Activated T-cell treated with anti-CD3 and anti-CD28 coated beads, Interleukin-2, amount 50 U/mL, for 48 hours (primary cell): ENCODE data around the gene LOXL4.

Experiments used
- DNase-seq, 2 experiments: peaks; one replicate each; pipeline ENCODE4 v3.0.0-alpha.2; 2020

LOXL4 gene

GRCh38 chr10:98294270-98294627 lies 26.3 kb upstream of the LOXL4 start:
- DNase-seq: no peak

- DNase-seq: no peak
Measured at GRCh38 chr10:98293550-98294269, 25.7 kb upstream of the LOXL4 start.

GRCh38 chr10:98292971-98293370 lies 25.0 kb upstream of the LOXL4 start:
- DNase-seq: no peak

- DNase-seq: no peak
Measured at GRCh38 chr10:98289802-98290209, 21.8 kb upstream of the LOXL4 start.

GRCh38 chr10:98287321-98287720 lies 19.3 kb upstream of the LOXL4 start:
- no peak for DNase-seq

- no peak for DNase-seq
Measured at GRCh38 chr10:98286419-98286818, 18.4 kb upstream of the LOXL4 start.

GRCh38 chr10:98285416-98285815 lies 17.4 kb upstream of the LOXL4 start:
- no peak for DNase-seq

GRCh38 chr10:98276311-98276710 lies 8.3 kb upstream of the LOXL4 start:
- DNase-seq: no peak

- no peak for DNase-seq
Measured at GRCh38 chr10:98274562-98274961, 6.6 kb upstream of the LOXL4 start.

- no peak for DNase-seq
Measured at GRCh38 chr10:98273057-98273850, 5.3 kb upstream of the LOXL4 start.

GRCh38 chr10:98272656-98273055 lies 4.7 kb upstream of the LOXL4 start:
- no peak for DNase-seq

GRCh38 chr10:98272245-98272644 lies 4.3 kb upstream of the LOXL4 start:
- DNase-seq: no peak

GRCh38 chr10:98270786-98271185 lies 2.8 kb upstream of the LOXL4 start:
- DNase-seq: no peak

GRCh38 chr10:98270073-98270740 lies 2.2 kb upstream of the LOXL4 start:
- DNase-seq: no peak

GRCh38 chr10:98269435-98269912 lies 1.5 kb upstream of the LOXL4 start:
- no peak for DNase-seq

- DNase-seq: no peak
Measured at GRCh38 chr10:98268694-98269431, 869 bp upstream of the LOXL4 start.

- DNase-seq: no peak
Measured at GRCh38 chr10:98267069-98267893, 713 bp downstream of the LOXL4 start.

- no peak for DNase-seq
Measured at GRCh38 chr10:98266647-98267046, 1.3 kb downstream of the LOXL4 start.

- no peak for DNase-seq
Measured at GRCh38 chr10:98265403-98266378, 2.3 kb downstream of the LOXL4 start.

- DNase-seq: no peak
Measured at GRCh38 chr10:98264378-98265065, 3.5 kb downstream of the LOXL4 start.
